Measurements from ENCODE around the gene GPR34.

DNA sequence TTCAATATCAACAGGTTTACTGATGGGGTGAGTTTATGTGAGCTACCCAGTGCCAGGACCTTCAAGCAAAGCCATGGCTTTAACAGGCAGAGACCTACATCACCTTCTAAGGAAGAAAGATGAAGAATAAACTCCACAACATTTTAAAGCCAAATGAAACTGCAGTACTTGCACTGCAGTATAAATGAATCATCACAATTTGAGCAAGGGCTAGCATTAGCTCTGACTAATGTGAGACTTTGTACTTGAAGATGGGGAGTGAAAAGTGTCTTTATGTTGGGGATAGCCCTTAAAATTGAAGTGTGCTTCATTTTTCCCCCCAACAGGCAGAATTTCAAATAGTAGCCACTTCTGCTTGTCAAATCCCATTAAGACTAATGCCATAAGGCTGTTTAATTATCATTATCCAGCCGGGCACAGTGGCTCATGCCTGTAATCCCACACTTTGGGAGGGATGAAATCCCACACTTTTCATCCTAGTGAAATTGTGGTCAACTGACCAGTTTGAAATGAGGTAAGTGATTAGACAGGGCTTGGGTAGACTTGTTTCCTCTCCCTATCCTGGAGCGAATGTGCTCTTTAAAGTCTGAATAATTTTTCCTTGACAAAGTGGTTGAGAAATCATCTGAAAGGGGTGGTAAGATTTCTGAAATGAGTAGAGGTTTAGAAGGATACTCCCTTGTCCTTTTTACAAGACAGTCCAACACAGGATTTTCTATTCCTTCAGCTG is 27.2 kb upstream of the GPR34 start:
- no peak for TF ChIP-seq CREB1 (IDR thresholded peaks at IDR 0.05)
- no peak for TF ChIP-seq CREB1 (CRISPR knock-in tag; IDR thresholded peaks at IDR 0.05)
- no peak for TF ChIP-seq SETDB1 (CRISPR knock-in tag; IDR thresholded peaks at IDR 0.05; ENCODE audit: borderline replicate concordance)

All from HepG2 (cell line).